Heart left ventricle (tissue), 13 donors: ENCODE data around the gene TTC23.

Experiments
- POLR2A ChIP-seq, 2 donors: fragments of 450-650 bp; IDR thresholded peaks; one replicate each; pipeline ENCODE4 v1.6.1; 2017; ENCODE audit warnings: antibody characterized with exemption in 2 of 2, mild to moderate bottlenecking in 2 of 2, moderate library complexity in 2 of 2
- TF ChIP-seq, protein P1 (sequence below), 12 donors: fragments of 200-600 bp; sonication (generic) in 4 of 12; IDR thresholded peaks; one replicate each; pipeline versions ENCODE4 v1.5.0 to v1.8.0; 2018 to 2022; ENCODE audit warnings: antibody characterized with exemption in 12 of 12, mild to moderate bottlenecking in 5 of 12
- donor health status: ischemic (EF 13 %, LVEDD 7.1; RV severe dilation, severe dysfunction).
- donor health status: DM: no; HTN: yes; CAD: no.
- donor health status: DM: no; HTN: no; CAD: no.
- donor health status: ischemic (EF 25% LVEDD 6.9; RV normal size, moderate dysfunction).
- donor health status: ischemic (EF 25% LVEDD 5.7; RV mildly dilated, moderate dysfunction).
- donor health status: ischemic (EF 35%, LVEDD 5.7; RV mildly dilated, moderate dysfunction).
- donor health status: nonischemic (EF 11% LVEDD 7.7; RV severe dilation, severe dysfunction).
- donor health status: DM: yes; HTN: yes; CAD: no.
- donor health status: PGD.
- donor health status: ischemic (EF 29% LVEDD 5.4; RV normal size, mild dysfunction).
- donor health status: nonischemic (EF 23%, LVEDD 6.1; RV moderate dilation, normal function).

DNA sequence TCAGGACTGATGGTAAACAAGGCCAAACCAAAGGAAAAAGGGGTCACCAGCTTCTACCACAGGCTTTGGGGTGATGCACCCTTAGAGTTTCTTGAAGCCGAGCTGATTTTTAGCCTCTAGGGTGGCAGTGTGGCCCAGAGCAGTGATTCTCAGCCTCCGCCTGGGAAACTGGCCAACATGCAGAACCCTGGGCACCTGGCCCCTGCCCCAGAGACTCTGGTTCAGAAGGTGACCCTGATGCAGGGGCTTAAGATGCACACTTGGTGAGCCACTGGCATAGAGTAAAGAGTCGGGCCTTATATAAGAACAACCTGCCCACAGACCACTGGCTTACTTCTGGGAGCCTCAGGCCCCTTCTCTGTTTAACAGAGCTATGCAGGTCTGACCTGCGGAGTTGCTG is 100.0 kb downstream of the TTC23 start:
- no peak for TF ChIP-seq POLR2A (IDR thresholded peaks at IDR 0.05)
- TF ChIP-seq, protein P1, sequence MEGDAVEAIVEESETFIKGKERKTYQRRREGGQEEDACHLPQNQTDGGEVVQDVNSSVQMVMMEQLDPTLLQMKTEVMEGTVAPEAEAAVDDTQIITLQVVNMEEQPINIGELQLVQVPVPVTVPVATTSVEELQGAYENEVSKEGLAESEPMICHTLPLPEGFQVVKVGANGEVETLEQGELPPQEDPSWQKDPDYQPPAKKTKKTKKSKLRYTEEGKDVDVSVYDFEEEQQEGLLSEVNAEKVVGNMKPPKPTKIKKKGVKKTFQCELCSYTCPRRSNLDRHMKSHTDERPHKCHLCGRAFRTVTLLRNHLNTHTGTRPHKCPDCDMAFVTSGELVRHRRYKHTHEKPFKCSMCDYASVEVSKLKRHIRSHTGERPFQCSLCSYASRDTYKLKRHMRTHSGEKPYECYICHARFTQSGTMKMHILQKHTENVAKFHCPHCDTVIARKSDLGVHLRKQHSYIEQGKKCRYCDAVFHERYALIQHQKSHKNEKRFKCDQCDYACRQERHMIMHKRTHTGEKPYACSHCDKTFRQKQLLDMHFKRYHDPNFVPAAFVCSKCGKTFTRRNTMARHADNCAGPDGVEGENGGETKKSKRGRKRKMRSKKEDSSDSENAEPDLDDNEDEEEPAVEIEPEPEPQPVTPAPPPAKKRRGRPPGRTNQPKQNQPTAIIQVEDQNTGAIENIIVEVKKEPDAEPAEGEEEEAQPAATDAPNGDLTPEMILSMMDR (IDR thresholded peaks at IDR 0.05) = no peak
